Measurements from ENCODE around the gene IKZF4. TPM values are rescaled to one million over a fixed set of nuclear protein-coding genes. Genes with fewer than 3 reads are reported as not detected.
"Not testable (repeated sequence)": the region's sequence is repeated elsewhere in the genome, so short reads cannot be mapped to it uniquely, and the experiment has no call there.

IKZF4 gene
- total RNA-seq = 5.5 TPM

GRCh38 chr12:56020423-56021184, at the start of gene IKZF4:
IKZF4 (plus strand) TSS chr12:56021043; CDS start chr12:56021494, 451 bp downstream.
- DNase-seq = no peak

GRCh38 chr12:55972042-55972441, 48.8 kb upstream of the IKZF4 start:
- no peak for DNase-seq

GRCh38 chr12:55972456-55972855, 48.4 kb upstream of the IKZF4 start:
- DNase-seq = no peak

GRCh38 chr12:55972911-55973598, 47.8 kb upstream of the IKZF4 start:
- DNase-seq = no peak

GRCh38 chr12:55973599-55974307, 47.1 kb upstream of the IKZF4 start, which contains the start of gene RAB5B:
RAB5B (plus strand) TSS chr12:55974078; CDS start chr12:55986961, 12,883 bp downstream.
- peak; percentile 99 for DNase-seq

- no peak for DNase-seq
Observed at GRCh38 chr12:55974308-55974730, 46.5 kb upstream of the IKZF4 start.

GRCh38 chr12:55978393-55978792, 42.5 kb upstream of the IKZF4 start:
- DNase-seq = no peak

GRCh38 chr12:55979069-55979468, 41.8 kb upstream of the IKZF4 start:
- no peak for DNase-seq

GRCh38 chr12:55981882-55982281, 39.0 kb upstream of the IKZF4 start:
- not testable (repeated sequence) for DNase-seq

GRCh38 chr12:55982319-55982936, 38.4 kb upstream of the IKZF4 start:
- DNase-seq = no peak

- DNase-seq = no peak
Observed at GRCh38 chr12:55983232-55983842, 37.5 kb upstream of the IKZF4 start.

GRCh38 chr12:55984861-55985260, 36.0 kb upstream of the IKZF4 start:
- no peak for DNase-seq

GRCh38 chr12:55985341-55985740, 35.5 kb upstream of the IKZF4 start:
- DNase-seq = no peak

GRCh38 chr12:55985976-55986375, 34.9 kb upstream of the IKZF4 start:
- DNase-seq = not testable (repeated sequence)

GRCh38 chr12:55991110-55991509, 29.7 kb upstream of the IKZF4 start:
- DNase-seq = no peak

- no peak for DNase-seq
Observed at GRCh38 chr12:55993230-55993853, 27.5 kb upstream of the IKZF4 start.

- no peak for DNase-seq
Observed at GRCh38 chr12:55995366-55995765, 25.5 kb upstream of the IKZF4 start.

GRCh38 chr12:55996201-55996714, 24.6 kb upstream of the IKZF4 start:
- peak; percentile 24 for DNase-seq

GRCh38 chr12:55996715-55997534, 23.9 kb upstream of the IKZF4 start, which contains the start of gene SUOX:
SUOX (plus strand) TSS chr12:55997276; CDS start chr12:56002222, 4,946 bp downstream.
- DNase-seq = peak; percentile 98

- DNase-seq = no peak
Observed at GRCh38 chr12:55997535-55997859, 23.3 kb upstream of the IKZF4 start.
